GM12892 (cell line): ENCODE data around the gene ROCK2.

Experiments
- DNase-seq: peaks from one replicate; pipeline ENCODE4 v3.0.0; 2011; ENCODE audit not compliant: insufficient read length
- FAIRE-seq: peaks from 2 replicates; lab custom pipeline; 2011; peaks lifted over from hg19 to GRCh38; lab: Jason Lieb, UNC
- POLR2A ChIP-seq: IDR thresholded peaks from 2 replicates; pipeline ENCODE4 v1.6.1; 2011; ENCODE audit warnings: low read depth, low read length, control low read depth
- POLR2AphosphoS5 ChIP-seq: IDR thresholded peaks from 2 replicates; pipeline ENCODE4 v1.6.1; 2011; ENCODE audit warnings: low read depth, low read length, control low read depth
- TAF1 ChIP-seq: IDR thresholded peaks from 2 replicates; pipeline ENCODE4 v1.6.1; 2011; ENCODE audit warnings: low read depth, mild to moderate bottlenecking, control low read depth, low read length, borderline replicate concordance

Gene ROCK2

DNA sequence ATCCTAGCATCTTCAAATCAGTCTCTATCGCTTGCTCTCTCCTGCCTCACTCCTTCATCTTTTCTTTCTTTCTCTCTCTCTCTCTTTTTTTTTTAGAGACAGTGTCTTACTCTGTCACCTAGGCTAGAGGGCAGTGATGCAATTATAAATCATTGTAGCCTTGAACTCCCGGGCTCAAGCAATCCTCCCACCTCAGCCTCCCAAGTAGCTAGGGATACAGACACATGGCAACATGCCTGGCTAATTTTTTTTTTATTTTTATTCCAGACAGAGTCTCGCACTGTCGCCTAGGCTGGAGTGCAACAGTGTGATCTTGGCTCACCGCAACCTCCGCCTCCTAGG, 199.7 kb downstream of the ROCK2 start:
- TF ChIP-seq POLR2A, result no peak
- TF ChIP-seq TAF1, result no peak
- TF ChIP-seq POLR2AphosphoS5, result no peak
- FAIRE-seq (no peak), DNase-seq (no peak)

GRCh38 chr2:11144077-11144737, 200.2 kb downstream of the ROCK2 start:
- FAIRE-seq, result no peak
- TF ChIP-seq TAF1 (no peak), POLR2A (no peak), POLR2AphosphoS5 (no peak)

GRCh38 chr2:11142987-11143386, 201.4 kb downstream of the ROCK2 start:
- FAIRE-seq (no peak), DNase-seq (no peak)
- TF ChIP-seq TAF1, result no peak

More at GRCh38 chr2:11144077-11144737, 200.2 kb downstream of the ROCK2 start:
- DNase-seq, result no peak

DNA sequence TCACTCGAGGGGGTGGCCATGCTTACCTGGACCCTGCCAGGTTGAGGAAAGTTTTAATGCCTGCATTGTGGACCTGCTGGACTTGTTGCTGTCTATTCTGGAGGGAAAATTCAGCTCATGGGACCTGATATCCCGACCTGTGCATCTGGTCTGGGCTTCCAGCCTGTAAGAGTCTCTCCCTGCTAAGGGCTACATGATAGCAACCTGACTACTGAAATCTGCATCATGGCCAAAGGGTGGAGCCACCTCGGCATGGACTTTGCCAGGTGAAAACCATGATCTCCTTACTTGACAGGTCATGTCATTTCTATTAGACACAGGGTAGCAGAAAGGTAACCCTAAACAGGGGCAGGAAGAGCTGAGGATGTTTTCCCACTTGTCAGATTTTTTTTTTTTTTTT, 202.1 kb downstream of the ROCK2 start:
- no peak for TF ChIP-seq POLR2A
- TF ChIP-seq POLR2AphosphoS5, result no peak
- TF ChIP-seq TAF1, result no peak
- no peak for FAIRE-seq
- DNase-seq, result no peak

GRCh38 chr2:11141319-11141718, 203.1 kb downstream of the ROCK2 start:
- DNase-seq (no peak), FAIRE-seq (no peak)
- TF ChIP-seq POLR2AphosphoS5, result no peak
- no peak for TF ChIP-seq TAF1
- TF ChIP-seq POLR2A, result no peak

- DNase-seq (no peak), FAIRE-seq (no peak)
Observed at GRCh38 chr2:11140492-11140891, 203.9 kb downstream of the ROCK2 start.

GRCh38 chr2:11134349-11134748, 210.1 kb downstream of the ROCK2 start:
- no peak for TF ChIP-seq POLR2AphosphoS5
- no peak for TF ChIP-seq POLR2A
- TF ChIP-seq TAF1, result no peak
- no peak for FAIRE-seq
- no peak for DNase-seq

More at GRCh38 chr2:11140492-11140891, 203.9 kb downstream of the ROCK2 start:
- TF ChIP-seq TAF1, result no peak
- TF ChIP-seq POLR2A, result no peak
- TF ChIP-seq POLR2AphosphoS5, result no peak

GRCh38 chr2:11133936-11134320, 210.5 kb downstream of the ROCK2 start:
- FAIRE-seq, result no peak
- DNase-seq, result no peak
- no peak for TF ChIP-seq POLR2AphosphoS5
- no peak for TF ChIP-seq TAF1
- TF ChIP-seq POLR2A, result no peak

GRCh38 chr2:11133238-11133935, 211.0 kb downstream of the ROCK2 start:
- no peak for TF ChIP-seq POLR2A
- TF ChIP-seq POLR2AphosphoS5, result no peak
- TF ChIP-seq TAF1, result no peak
- DNase-seq (no peak), FAIRE-seq (no peak)

DNA sequence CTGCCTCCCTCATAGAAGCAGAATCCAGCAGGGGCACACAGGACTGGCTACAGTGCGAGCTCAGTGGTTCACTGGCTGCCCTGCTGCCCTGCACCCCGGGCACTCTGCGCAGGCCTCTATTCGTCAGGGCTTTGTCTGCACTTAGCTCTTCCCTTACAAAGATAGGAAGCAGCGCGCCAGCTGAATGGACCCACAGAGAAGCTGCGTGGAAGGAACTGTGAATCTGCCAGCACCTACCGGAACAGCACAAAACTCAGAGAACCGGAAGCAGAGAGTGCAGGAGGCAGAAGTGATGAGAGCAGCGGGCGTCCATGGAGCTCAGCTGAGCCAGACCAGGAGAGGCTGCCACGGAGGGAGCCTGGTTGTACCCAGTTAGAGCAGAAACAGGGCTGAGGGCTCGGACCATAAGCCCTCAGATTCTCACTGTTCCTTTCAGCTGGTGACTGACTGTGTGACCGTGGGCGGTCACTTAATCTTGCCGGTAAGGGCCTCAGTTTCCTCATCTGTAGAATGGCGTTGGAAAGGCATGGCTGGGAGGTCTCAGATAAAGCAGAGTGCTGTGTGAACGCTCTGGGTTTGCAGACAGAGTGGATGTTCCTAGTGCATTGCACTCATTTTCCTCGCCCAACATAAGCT, 212.3 kb downstream of the ROCK2 start:
- TF ChIP-seq POLR2A, result no peak
- TF ChIP-seq TAF1, result no peak
- no peak for TF ChIP-seq POLR2AphosphoS5
- FAIRE-seq (no peak), DNase-seq (no peak)

GRCh38 chr2:11131166-11131920, 213.1 kb downstream of the ROCK2 start:
- TF ChIP-seq TAF1, result no peak
- TF ChIP-seq POLR2AphosphoS5, result no peak
- no peak for TF ChIP-seq POLR2A
- FAIRE-seq (no peak), DNase-seq (no peak)
